ENCODE data around the gene PRKCQ. TPM values are rescaled to one million over a fixed set of nuclear protein-coding genes. Genes with fewer than 3 reads are reported as not detected.
"Not testable (repeated sequence)": the region's sequence is repeated elsewhere in the genome, so short reads cannot be mapped to it uniquely, and the experiment has no call there.

PRKCQ gene
- total RNA-seq, 2 donors from 2014 or later = 0.38 to 0.74 TPM

DNA sequence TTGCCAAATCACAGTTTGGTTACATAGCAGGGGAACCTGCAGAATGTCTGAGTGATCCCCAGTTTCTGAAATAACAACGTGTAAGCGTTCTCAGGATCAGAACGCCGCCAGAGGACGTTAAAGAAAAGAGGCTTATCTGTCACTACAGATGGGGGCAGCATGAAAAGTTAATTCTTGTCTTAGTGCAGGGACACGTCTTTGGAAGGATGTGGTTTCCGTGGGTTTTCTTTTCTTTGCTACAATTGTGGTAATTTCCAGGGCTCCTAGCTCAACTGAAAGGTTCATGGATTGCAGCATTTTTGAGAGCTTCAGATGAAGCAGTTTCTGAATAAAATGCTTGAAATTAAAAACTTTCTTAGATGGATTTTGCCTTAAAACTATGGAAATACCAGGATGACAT is 106.6 kb downstream of the PRKCQ start:
- intact Hi-C loops (cut with DNase I) = no loop called here
- no peak for DNase-seq (ENCODE audit: low spot score)

DNA sequence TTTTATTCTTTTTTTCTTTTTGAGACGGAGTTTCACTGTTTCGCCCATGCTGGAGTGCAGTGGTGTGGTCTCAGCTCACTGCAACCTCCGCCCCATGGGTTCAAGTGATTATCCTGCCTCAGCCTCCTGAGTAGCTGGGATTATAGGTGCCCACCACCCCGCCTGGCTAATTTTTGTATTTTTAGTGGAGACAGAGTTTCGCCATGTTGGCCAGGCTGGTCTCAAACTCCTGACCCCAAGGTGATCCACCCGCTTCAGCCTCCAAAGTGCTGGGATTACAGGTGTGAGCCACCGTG is 107.4 kb downstream of the PRKCQ start:
- intact Hi-C loops (cut with DNase I); DNase-seq (ENCODE audit: low spot score): not testable (repeated sequence)

DNA sequence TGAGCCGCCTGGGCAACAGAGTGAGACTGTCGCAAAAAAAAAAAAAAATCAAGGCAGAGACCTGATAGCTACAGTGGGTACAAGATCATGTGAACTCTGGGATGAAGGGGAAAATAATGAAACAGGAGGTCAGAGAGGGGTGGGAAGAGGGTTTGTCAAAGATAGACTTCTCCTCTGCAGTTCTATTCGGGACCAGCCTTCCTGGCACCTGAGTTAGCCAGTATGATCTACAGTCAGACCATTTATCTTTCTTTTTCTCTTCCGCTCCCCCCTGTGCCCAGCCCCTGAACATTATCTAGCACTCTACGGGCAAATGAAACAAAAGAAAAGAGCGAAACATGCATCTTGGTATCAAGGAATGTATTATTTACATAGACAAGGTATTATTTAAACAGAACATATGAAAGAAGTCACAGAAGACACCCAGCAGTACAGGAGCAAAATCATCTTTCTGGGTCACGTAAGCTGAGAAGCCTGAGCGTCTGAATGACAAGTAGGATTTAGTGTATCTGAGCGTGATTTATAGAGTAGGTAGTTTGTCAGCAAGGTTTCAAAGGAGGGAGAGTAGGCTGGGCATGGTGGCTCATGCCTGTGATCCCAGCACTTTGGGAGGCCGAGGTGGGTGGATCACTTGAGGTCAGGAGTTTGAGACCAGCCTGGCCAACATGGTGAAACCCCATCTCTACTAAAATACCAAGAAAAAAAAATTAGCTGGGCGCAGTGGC is 109.0 kb downstream of the PRKCQ start:
- intact Hi-C loops (cut with DNase I) = no loop called here
- DNase-seq (ENCODE audit: low spot score) = no peak

DNA sequence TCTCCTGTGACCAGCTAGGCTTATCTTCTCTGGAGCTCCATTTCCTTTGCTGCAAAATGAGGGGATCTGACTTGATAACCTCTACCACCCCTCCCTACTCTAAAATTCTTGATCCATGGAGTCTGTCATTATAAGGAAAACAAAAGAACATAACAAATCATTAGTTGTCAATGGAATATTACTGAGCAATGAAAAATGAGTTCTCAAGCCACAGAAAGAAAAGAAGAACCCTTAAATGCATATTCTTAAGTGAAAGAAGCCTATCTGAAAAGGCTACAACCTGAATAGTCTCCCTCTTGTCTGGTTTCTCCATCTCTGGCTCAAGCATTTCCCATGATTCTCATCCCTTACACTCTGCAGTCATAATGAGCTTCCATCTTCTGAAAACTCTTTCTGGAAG is 110.4 kb downstream of the PRKCQ start:
- no peak for DNase-seq (ENCODE audit: low spot score)
- intact Hi-C loops (cut with DNase I) = no loop called here

DNA sequence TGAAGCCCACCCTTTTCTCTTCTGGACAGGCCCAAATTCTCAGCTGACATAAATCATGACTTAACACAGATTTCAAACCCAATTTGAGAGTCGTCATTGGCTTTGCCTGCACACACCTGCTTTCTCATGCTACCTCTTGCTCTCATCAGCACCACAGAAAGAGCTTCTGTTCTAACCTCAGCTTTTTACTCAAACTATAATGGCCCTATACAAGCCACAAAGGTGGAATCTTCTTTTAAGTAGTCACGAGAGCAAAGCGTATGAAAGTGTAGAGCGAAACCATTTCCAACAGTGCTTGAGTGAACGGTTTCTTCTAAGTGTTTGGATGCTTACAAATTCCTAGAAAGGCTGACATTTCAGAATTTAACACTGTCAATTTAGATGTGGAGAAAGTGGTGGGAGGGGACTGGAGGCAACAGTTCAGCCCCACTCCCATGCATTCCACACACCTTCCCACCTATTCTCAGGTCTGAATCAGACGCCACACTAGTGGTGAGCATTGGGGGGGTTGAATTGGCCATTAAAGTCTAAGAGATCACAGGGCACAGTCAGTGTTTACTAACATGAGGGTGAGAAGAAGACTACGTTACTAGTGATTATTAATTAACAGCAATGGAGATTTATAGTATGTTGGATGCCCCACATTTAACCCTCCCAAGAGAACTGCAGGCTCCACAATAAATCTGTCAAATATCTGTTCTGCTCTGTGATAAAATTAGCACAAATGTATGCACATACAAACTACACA is 114.0 kb downstream of the PRKCQ start:
- no peak for DNase-seq (ENCODE audit: low spot score)
- intact Hi-C loops (cut with DNase I) = no loop called here

DNA sequence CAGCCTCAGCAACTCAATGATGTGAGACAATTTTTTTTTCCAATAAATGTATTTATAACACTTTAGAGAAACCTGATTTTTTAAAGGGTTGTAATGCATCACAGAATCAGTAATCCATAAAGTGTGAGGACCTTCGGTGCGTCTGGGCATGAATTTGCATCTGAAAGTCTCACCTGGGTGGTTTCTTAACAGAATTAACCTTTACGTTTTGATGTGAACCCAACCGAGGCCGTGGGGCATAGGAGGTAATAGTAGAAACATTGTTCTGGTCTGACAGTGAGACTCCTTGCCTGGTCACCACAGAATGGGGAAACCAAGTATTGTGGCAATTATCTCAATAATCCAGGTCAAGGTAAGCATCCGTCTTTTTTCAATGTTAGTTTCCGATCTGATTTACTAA is 114.6 kb downstream of the PRKCQ start:
- DNase-seq (ENCODE audit: low spot score) = no peak
- intact Hi-C loops (cut with DNase I) = no loop called here

DNA sequence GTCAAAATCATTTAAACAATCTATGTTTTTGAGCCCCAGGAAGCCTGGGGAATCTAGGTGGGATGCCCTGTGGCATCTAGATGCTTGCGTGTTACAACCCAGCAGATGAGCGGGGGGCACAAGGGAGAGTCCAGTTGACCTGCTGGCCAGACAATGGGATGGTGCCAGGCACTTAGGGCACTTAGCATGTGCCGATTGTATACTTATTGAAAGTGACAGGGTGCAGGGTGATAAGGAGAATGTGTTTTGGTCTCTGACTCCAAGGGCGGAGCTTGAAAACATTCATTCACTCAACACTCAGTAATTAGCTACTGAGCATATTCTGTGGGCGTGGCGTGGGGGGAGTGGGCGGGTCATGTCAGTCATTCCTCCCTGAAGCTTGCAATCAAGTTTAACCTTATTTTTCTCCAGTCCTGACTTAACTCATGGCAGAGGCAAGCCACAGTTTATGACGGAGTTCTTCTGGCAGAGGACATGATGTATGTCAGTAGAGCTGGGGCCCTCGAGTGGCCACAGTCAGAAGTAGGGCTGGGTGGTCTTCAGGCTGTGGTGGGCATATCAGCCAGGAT is 115.1 kb downstream of the PRKCQ start:
- no peak for DNase-seq (ENCODE audit: low spot score)
- intact Hi-C loops (cut with DNase I) = no loop called here

DNA sequence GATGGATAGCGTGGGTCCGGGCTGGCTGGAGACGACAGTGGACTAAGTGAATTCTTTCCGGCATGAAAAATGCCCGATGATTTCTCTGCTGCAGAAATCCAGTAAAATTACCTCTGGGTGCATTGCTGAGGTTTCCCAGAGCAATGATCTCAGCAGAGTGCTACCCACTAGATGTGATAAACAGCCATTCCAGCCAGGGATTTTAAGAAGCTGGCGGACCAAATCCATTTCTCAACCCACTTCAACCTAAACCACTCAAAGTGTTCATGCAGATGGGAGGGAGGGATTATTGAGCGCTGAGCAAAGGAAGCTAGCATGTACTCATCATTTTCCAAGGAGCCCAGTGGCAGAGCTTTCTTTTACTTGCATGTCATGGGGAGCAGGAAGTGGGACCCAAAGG is 116.7 kb downstream of the PRKCQ start:
- DNase-seq (ENCODE audit: low spot score) = no peak
- intact Hi-C loops (cut with DNase I) = no loop called here

DNA sequence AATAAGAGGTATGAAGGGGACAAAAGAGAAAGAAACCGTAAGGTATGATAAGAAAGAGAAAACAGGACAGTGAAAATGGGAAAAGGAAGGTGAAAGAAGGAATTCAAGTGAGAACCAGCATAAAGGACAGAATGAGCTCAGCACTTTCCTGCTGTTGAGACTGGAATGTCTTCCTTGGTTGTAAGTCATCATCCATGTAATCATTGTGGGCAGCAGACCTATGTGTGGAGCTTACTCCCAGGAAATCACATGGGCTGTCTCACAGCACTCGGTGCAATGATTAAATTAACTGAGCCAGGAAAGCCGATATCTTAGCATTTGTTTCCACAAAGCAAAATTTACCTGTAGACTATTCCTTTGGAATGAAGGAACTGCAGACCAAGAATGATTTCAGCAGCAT is 118.1 kb downstream of the PRKCQ start:
- intact Hi-C loops (cut with DNase I) = no loop called here
- no peak for DNase-seq (ENCODE audit: low spot score)

DNA sequence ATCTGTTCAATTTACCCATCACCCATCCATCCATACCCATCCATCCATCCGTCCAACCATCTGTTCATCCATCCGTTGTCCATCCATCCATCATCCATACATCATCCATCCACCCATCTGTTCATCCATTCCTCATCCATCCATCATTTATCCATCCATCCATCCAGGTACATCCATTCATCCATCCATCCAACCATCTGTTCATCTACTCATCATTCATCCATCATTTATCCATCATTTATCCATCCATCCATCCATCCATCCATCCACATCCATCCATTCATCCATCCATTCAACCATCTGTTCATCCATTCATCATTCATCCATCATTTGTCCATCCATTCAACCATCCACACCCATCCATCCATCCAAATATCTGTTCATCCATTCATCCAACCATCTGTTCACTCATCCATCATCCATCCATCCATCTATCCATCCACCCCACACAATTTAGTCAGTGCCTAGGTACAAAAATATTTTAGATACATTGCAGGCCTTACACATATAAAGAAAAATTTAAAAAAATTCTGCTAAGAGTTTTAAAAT is 119.1 kb downstream of the PRKCQ start:
- DNase-seq (ENCODE audit: low spot score) = no peak
- intact Hi-C loops (cut with DNase I) = no loop called here

DNA sequence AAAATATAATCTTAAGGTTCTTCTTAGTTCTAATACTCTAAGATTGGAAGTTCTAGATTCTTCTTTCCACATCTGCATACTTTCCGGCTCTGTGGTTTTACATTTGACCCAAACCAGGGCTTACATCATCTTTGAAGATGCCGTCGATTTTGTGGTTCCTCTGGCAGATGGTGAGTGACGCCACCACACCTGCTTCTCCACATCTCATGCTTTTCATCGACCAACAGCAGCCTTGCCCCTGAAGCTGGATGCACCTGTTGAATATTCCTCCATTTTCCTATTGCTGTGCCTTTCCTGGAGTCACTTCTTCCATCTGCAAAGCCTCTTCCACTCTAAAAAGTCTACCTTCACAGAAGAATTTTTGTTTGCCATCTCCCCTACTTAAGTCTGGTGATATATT is 121.3 kb downstream of the PRKCQ start:
- intact Hi-C loops (cut with DNase I) = no loop called here
- no peak for DNase-seq (ENCODE audit: low spot score)

DNA sequence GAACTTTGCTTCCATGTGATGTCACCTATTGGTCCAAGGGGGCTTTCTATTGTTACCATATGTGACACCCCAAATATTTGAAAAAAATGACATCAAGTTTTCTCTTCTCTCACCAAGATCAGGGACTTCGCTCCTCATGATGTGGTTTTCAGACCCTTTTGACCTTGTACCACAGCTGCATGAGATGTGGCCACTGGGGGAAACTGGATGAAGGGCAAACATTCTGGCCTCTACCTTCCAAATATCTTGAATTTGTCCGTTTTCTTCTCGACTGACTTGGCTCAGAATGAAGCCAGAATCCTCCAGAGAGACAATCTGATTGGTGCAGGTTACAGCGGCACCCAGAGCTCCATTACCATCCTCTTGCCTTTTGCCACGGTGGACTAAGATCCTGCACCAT is 122.7 kb downstream of the PRKCQ start:
- DNase-seq (ENCODE audit: low spot score) = no peak
- intact Hi-C loops (cut with DNase I) = no loop called here

DNA sequence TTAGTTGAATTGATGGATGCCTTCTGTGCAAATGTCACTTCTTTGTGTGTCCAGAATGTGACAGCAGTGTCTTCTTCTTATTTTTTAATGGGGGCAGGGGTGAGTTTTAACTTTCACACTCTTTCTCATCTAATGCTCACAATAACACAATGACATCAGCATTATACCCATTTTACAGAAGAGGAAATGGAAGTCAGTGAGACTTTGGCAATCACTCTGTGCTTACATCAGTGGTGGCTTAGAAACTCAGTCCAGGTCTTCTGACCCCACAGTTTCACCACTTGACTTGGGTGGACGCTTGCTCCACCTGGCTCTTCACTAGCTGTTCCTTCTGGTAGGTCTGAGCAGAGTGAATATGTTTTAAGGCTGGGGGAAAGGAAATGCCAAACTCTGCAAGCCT is 124.0 kb downstream of the PRKCQ start:
- intact Hi-C loops (cut with DNase I) = no loop called here
- DNase-seq (ENCODE audit: low spot score) = no peak

DNA sequence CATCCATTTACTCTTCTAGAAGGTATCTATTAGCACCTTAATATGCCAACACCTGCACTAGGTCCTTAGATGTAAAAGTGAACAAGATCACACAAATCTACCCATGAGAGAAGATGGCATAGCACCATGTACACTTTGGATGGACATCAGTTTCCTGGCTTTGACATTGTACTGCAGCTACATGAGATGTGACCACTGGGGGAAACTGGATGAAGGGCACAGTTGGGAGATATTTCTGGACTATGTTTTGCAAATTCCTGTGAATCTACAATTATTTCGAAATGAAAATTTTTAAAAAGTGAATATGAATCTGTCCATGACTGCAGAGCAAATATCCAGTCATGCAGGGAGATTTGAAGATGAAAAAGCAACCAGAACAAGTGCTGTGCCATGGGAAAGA is 124.5 kb downstream of the PRKCQ start:
- DNase-seq (ENCODE audit: low spot score) = no peak
- intact Hi-C loops (cut with DNase I) = no loop called here

DNA sequence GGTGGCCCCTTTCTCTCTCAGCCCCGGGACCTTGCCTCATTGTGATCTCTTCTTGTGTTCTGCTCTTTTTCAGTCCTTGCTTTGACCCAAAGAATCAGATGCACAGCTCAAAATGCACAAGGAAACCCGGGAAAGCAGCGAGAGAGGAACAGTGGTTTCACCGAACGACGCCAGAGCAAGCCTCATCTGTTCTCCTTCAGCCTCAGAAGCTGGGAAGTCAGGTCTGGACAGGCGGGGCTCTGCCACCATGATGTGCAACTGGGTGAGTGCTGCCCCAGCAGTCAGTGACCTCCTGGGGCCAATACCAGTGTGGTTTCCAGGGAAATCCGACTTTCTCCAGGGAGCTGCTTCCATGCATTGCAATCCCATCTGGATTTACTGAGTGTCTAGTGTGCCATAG is 133.4 kb downstream of the PRKCQ start:
- no peak for DNase-seq (ENCODE audit: low spot score)
- intact Hi-C loops (cut with DNase I) = no loop called here

DNA sequence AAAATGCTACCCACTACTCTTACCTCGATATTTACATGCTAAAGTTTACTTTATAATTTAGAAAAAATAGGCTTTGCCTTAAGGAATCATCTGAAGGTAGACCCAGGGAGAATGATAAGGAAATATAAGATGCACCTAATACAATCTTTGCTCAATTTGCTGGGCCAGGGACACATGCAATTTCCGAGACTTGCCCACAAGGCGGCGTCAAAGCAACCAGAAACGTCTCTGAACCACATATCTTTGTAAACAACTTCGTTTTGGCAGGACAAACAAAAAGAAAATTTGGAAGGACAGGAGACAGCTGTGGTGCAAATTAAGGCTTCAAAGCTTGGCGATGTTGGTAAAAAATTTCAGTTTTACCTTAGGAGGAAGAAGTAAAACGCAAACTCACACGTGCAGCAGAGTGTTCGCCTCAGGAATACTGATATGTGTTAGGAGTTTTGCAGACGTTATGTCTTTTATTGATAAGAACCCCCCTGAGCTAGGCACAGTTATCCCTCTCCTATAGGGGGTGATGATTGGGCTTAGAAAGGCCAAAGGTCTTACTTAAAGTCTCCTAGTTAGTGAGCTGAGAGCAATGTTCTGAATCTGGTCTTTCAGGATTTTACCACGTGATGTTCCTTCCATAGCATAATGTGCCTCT is 134.3 kb downstream of the PRKCQ start:
- DNase-seq (ENCODE audit: low spot score) = no peak
- intact Hi-C loops (cut with DNase I) = no loop called here

DNA sequence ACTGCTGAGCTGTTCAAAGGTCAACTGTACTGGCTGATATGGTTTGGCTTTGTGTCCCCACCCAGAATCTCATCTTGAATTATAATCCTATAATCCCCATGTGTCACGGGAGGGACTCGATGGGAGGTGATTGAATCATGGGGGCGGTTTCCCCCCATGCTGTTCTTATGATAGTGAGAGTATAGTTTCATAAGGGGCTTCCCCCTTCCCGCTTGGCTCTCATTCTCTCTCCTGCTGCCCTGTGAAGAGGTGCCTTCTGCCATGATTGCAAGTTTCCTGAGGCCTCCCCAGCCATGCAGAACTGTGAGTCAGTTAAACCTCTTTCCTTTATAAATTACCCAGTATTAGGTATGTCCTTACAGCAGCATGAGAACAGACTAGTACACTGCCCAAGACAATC is 140.2 kb downstream of the PRKCQ start:
- intact Hi-C loops (cut with DNase I); DNase-seq (ENCODE audit: low spot score): not testable (repeated sequence)

DNA sequence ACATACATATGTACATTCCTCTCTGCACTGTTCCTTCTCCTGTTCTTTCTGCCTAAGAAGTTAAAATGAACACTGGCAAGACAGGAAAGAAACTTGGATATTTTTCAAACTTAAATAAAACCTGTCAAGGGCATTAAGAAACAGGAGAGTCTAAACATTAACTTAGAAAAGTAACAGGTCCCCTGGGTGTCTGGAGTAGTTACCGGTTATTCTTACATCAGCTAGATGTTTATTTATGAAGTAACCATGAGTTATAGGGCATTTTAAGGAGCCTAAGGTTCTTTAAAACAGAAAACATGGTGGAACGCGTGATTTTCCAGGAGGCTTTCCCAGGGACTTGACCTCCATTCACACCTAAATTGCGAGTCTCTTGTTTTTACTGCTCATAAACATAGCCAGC is 148.2 kb downstream of the PRKCQ start:
- DNase-seq (ENCODE audit: low spot score) = no peak
- intact Hi-C loops (cut with DNase I) = no loop called here

DNA sequence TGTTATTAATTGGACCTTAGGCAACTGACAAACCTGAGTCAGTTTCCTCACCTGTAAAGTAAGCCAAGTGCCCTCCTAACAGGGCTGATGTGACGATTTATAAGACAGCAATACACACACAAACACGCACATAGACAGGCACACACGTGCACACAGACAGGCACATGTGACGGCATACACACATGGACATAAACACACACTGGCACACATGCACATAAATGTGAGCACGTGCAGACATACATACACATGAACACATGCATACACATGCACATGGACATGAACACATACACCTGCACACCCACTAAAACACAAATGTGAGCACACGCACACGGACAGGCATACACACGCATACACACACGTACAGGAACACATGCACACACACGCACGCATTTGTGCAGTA is 148.9 kb downstream of the PRKCQ start:
- intact Hi-C loops (cut with DNase I) = no loop called here
- no peak for DNase-seq (ENCODE audit: low spot score)

DNA sequence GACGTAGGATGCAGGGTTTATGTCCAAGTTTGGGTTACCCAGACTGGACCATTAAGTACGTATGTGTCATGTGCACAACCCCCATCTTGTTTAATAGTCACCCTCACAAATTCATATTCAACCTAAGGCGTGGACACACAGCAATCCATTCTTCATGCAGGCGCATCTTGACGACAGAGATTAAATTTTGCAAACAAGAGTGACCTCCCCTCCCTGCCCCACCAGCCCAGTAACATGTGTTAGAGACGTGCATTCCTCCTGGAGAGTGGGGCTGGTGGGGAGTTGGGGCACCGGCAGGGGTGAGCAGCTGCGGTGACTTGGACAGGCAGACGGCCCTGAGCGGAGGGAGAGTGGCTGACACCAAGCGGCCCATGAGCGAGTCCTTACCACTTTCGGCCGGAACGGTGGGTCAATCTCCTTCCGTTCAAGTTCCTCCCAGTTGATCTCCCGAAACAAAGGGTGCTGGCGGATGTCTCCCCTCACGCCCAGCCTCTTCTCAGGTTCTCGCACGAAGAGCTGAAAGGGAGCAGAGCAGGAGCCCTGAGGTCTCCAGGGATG is 149.6 kb downstream of the PRKCQ start:
- intact Hi-C loops (cut with DNase I) = no loop called here
- no peak for DNase-seq (ENCODE audit: low spot score)
